ENCODE results near the gene CRIP2. TPM values are rescaled to one million over a fixed set of nuclear protein-coding genes. Genes with fewer than 3 reads are reported as not detected.

The CRIP2 gene
- total and polyA plus RNA-seq, 2 experiments from 2014 or later, result 188 to 319 TPM

DNA sequence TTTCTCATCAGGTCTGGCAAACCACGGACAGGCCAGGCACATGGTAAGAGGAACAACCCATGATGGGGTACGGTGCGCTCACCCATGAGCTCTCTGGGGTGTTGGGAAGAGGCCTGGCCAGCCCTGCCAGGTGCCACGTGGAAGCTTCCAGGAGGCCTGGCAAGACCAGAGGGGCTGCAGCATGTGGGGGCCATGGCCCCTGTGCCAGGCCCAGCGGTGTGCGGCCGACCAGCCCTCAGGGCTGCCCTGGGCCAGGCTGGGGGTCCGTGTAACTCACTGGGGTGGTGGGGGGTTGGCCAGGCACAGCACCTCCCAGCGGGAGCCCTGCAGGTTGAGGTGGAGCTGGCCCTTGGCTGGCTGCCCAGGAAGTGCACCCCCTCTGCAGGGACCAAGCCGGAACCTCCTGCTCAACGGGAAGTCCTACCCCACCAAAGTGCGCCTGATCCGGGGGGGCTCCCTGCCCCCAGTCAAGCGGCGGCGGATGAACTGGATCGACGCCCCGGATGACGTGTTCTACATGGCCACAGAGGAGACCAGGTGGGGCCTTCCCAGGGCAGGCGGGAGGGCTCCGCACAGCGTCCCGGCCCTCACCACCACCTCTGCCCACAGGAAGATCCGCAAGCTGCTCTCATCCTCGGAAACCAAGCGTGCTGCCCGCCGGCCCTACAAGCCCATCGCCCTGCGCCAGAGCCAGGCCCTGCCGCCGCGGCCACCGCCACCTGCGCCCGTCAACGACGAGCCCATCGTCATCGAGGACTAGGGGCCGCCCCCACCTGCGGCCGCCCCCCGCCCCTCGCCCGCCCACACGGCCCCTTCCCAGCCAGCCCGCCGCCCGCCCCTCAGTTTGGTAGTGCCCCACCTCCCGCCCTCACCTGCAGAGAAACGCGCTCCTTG, 4.9 kb upstream of the CRIP2 start:
- no peaks in the 10 kb centered on the region for H3K9me2 ChIP-seq (ENCODE audit: insufficient read depth)
- WGBS, 2 experiments (ENCODE audit: low coverage in 1 of 2, low lambda C conversion rate in 2 of 2, missing lambda C conversion rate in 2 of 2), result 94 to 95% methylated on average over 18 to 53 of the region's 54 CpGs
- H3K36me3 ChIP-seq (ENCODE audit: low read depth), result 0 out of 2 replicates have a peak, but pooled peaks cover 3% of the 10 kb centered on the region
- TF ChIP-seq EZH2 (IDR thresholded peaks at IDR 0.05; ENCODE audit: insufficient read depth, poor library complexity, severe bottlenecking), result no peak
- no peak for TF ChIP-seq EZH2phosphoT487 (IDR thresholded peaks at IDR 0.05; ENCODE audit: insufficient read depth, low read depth)
- H3K4me3 ChIP-seq, result no peak overlapping the region
- in situ Hi-C loops (cut with MboI), result no loop called here
- H3K79me2 ChIP-seq (ENCODE audit: insufficient read depth), result no peaks in the 10 kb centered on the region
- H3K4me1 ChIP-seq (ENCODE audit: insufficient read depth), result no peaks in the 10 kb centered on the region
- no peak for DNase-seq
- no peak overlapping the region for H3K4me2 ChIP-seq (ENCODE audit: unreplicated experiment)
- H3K27ac ChIP-seq, result no peak overlapping the region
- H3K9me3 ChIP-seq (ENCODE audit: low read depth), result no peaks in the 10 kb centered on the region
- no peak overlapping the region for H2AFZ ChIP-seq
- no peak overlapping the region for H3K9ac ChIP-seq
- H3F3A ChIP-seq (ENCODE audit: insufficient read depth), result no peaks in the 10 kb centered on the region
- no peaks in the 10 kb centered on the region for H3K27me3 ChIP-seq (replicated peaks; ENCODE audit: insufficient read depth)
- no peaks in the 10 kb centered on the region for H4K20me1 ChIP-seq (ENCODE audit: insufficient read depth)

DNA sequence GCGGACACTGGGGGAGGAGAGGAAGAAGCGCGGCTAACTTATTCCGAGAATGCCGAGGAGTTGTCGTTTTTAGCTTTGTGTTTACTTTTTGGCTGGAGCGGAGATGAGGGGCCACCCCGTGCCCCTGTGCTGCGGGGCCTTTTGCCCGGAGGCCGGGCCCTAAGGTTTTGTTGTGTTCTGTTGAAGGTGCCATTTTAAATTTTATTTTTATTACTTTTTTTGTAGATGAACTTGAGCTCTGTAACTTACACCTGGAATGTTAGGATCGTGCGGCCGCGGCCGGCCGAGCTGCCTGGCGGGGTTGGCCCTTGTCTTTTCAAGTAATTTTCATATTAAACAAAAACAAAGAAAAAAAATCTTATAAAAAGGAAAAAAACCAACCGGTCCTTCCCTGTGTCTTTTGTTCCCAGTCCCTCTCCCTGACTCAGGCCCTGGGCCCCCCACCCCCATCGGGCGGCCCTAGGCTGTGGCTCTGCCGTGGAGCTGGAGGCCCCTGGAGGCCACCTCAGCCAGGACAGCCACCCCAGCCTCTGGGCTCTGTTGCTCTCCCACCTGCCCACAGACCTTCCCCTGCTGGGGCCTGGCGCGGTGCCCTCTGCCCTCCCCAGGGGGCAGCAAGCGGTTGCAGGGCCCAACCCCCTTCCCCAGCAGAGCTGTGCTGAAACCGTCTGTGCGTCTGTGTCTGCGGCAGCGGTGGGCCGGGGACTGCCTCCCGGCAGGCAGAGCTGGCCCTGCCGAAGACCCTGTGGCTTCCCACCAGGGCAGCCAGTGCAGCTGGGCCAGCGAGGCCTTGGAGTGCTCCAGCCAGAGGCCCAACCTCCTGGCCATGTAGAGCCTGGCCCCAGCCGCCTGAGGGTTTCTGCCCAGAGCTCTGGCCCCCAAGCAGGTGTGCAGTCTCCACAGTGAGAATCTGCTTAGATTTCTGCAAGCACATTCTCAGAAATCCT, 4.0 kb upstream of the CRIP2 start:
- Histone ChIP-seq H3K4me2 (ENCODE audit: unreplicated experiment) (no peak overlapping the region), H3K36me3 (ENCODE audit: low read depth) (0 out of 2 replicates have a peak, but pooled peaks cover 3% of the 10 kb centered on the region), H3K9ac (no peak overlapping the region), H3K9me3 (ENCODE audit: low read depth) (no peaks in the 10 kb centered on the region), H4K20me1 (ENCODE audit: insufficient read depth) (no peaks in the 10 kb centered on the region), H3F3A (ENCODE audit: insufficient read depth) (no peaks in the 10 kb centered on the region), H3K4me3 (no peak overlapping the region), H3K4me1 (ENCODE audit: insufficient read depth) (no peaks in the 10 kb centered on the region), H3K79me2 (ENCODE audit: insufficient read depth) (no peaks in the 10 kb centered on the region), H3K9me2 (ENCODE audit: insufficient read depth) (no peaks in the 10 kb centered on the region), H3K27ac (no peak overlapping the region), H3K27me3 (replicated peaks; ENCODE audit: insufficient read depth) (no peaks in the 10 kb centered on the region), H2AFZ (no peak overlapping the region)
- in situ Hi-C loops (cut with MboI), result no loop called here
- WGBS, 2 experiments (ENCODE audit: low coverage in 1 of 2, low lambda C conversion rate in 2 of 2, missing lambda C conversion rate in 2 of 2), result 88% methylated on average over 34 of the region's 34 CpGs
- TF ChIP-seq EZH2 (IDR thresholded peaks at IDR 0.05; ENCODE audit: insufficient read depth, poor library complexity, severe bottlenecking) (no peak), EZH2phosphoT487 (IDR thresholded peaks at IDR 0.05; ENCODE audit: insufficient read depth, low read depth) (no peak)
- no peak for DNase-seq

DNA sequence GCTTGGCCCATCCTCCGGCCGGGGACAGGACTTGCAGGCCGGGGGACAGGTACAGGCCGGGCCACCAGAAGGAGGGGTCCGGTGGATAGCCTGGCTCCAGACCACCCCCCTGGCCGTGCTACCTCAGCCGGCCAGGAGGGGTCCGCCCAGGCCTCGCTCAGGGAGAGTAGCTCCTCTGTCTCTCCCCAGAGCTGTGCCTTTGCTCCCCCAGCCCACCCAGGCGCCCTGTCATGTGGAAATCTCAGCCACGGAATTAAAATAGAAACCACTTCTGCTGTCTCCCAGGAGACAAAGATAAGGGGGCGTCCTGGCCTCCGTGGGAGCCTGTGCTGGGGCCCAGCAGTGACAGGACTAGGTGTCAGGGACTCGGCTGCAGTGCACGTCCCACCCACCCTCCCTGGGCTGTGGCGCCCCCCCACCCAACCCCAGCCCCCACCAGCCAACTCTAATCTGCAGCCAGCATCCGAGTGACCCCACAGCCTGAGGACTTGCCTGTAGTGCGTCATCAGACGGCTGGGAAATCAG, 3.3 kb upstream of the CRIP2 start:
- WGBS, 2 experiments (ENCODE audit: low coverage in 1 of 2, low lambda C conversion rate in 2 of 2, missing lambda C conversion rate in 2 of 2), result 66 to 76% methylated on average over 15 to 16 of the region's 19 CpGs
- Histone ChIP-seq H3K9ac (no peak overlapping the region), H3K9me2 (ENCODE audit: insufficient read depth) (no peaks in the 10 kb centered on the region), H2AFZ (no peak overlapping the region), H3K9me3 (ENCODE audit: low read depth) (no peaks in the 10 kb centered on the region), H3F3A (ENCODE audit: insufficient read depth) (no peaks in the 10 kb centered on the region), H3K36me3 (ENCODE audit: low read depth) (0 out of 2 replicates have a peak, but pooled peaks cover 3% of the 10 kb centered on the region), H3K4me2 (ENCODE audit: unreplicated experiment) (no peak overlapping the region), H3K4me1 (ENCODE audit: insufficient read depth) (peaks cover 2% of the 10 kb centered on the region), H3K27ac (no peak overlapping the region), H3K4me3 (no peak overlapping the region), H4K20me1 (ENCODE audit: insufficient read depth) (no peaks in the 10 kb centered on the region), H3K79me2 (ENCODE audit: insufficient read depth) (no peaks in the 10 kb centered on the region), H3K27me3 (replicated peaks; ENCODE audit: insufficient read depth) (no peaks in the 10 kb centered on the region)
- TF ChIP-seq EZH2 (IDR thresholded peaks at IDR 0.05; ENCODE audit: insufficient read depth, poor library complexity, severe bottlenecking), result no peak
- no peak for TF ChIP-seq EZH2phosphoT487 (IDR thresholded peaks at IDR 0.05; ENCODE audit: insufficient read depth, low read depth)
- in situ Hi-C loops (cut with MboI), result no loop called here
- no peak for DNase-seq

DNA sequence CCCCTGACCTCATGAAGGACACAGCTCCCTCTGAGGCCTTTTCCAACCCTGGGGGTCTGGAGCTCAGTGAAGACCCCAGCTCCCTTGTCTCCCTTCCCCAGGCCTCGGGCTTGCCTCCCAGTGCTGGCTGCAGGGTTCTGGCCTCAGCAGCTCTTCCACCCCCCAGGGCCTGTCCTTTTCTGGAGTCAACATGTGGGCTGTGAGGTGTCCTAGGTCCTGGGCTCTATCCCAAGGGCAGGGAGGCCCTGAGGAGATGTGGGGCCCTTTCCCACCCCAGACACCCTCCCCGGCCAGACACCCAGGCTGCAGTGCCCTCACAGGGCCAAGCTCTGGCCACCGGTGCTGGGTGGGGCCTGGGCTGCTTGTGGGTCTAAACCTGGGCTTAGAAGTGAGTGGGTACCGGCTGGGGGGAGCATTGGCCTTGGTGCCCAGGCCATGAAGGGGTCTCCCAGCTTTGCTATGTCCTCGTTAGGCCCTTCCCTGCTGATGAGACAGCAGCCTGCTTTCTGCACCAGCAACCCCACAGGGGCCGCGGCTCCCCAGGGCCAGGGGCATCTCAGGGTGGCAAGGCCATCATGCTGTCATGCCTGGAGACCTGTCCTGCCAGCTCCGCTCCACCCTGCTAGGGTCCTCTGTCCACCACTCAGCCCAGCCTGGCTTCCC, 2.7 kb upstream of the CRIP2 start:
- no peak for DNase-seq
- no peak overlapping the region for H3K27ac ChIP-seq

More for the DNA sequence above, 2.7 kb upstream of the CRIP2 start:
- Histone ChIP-seq H3K4me1 (ENCODE audit: insufficient read depth) (peaks cover 8% of the 10 kb centered on the region), H3K27me3 (replicated peaks; ENCODE audit: insufficient read depth) (no peaks in the 10 kb centered on the region), H4K20me1 (ENCODE audit: insufficient read depth) (no peaks in the 10 kb centered on the region), H3K4me2 (ENCODE audit: unreplicated experiment) (no peak overlapping the region), H3K79me2 (ENCODE audit: insufficient read depth) (peaks cover 5% of the 10 kb centered on the region), H3K36me3 (ENCODE audit: low read depth) (0 out of 2 replicates have a peak, but pooled peaks cover 3% of the 10 kb centered on the region), H2AFZ (no peak overlapping the region), H3K9me2 (ENCODE audit: insufficient read depth) (no peaks in the 10 kb centered on the region), H3F3A (ENCODE audit: insufficient read depth) (no peaks in the 10 kb centered on the region), H3K9ac (no peak overlapping the region), H3K4me3 (no peak overlapping the region), H3K9me3 (ENCODE audit: low read depth) (no peaks in the 10 kb centered on the region)
- TF ChIP-seq EZH2 (IDR thresholded peaks at IDR 0.05; ENCODE audit: insufficient read depth, poor library complexity, severe bottlenecking) (no peak), EZH2phosphoT487 (IDR thresholded peaks at IDR 0.05; ENCODE audit: insufficient read depth, low read depth) (no peak)
- in situ Hi-C loops (cut with MboI), result no loop called here
- WGBS, 2 experiments (ENCODE audit: low coverage in 1 of 2, low lambda C conversion rate in 2 of 2, missing lambda C conversion rate in 2 of 2), result 81% methylated on average over 7 to 8 of the region's 8 CpGs
